AG04450 (cell line): Measurements from ENCODE around the gene ENDOU. TPM values are rescaled to one million over a fixed set of nuclear protein-coding genes. Genes with fewer than 3 reads are reported as not detected.

Experiments used
- CTCF ChIA-PET: fragments of 300-600, 350-600 bp; formaldehyde crosslinking; extraction: SDS; loops from one replicate; lab custom pipeline; 2022; ENCODE audit warnings: antibody characterized with exemption, inconsistent platforms; lab: Charles Lee
- POLR2A ChIA-PET: fragments of 350-600 bp; formaldehyde crosslinking; extraction: SDS; loops from one replicate; lab custom pipeline; 2021; ENCODE audit warnings: antibody characterized with exemption, inconsistent platforms; lab: Yijun Ruan, JAX
- DNase-seq: peaks from one replicate; pipeline ENCODE4 v3.0.0-alpha.2; 2011; ENCODE audit warnings: low read depth, low spot score
- H3K27ac ChIP-seq: one replicate; pipeline ENCODE4 v1.5.1; 2012; ENCODE audit warnings: low read depth, low read length, control low read depth
- H3K27me3 ChIP-seq: one replicate; pipeline ENCODE4 v1.6.0; 2012; ENCODE audit warnings: low read length; ENCODE audit not compliant: control insufficient read depth, insufficient read depth
- H3K4me3 ChIP-seq: 2 replicates; pipeline ENCODE4 v1.5.1; 2011; ENCODE audit warnings: mild to moderate bottlenecking, low read depth, low read length, control low read depth
- H3K9me3 ChIP-seq: 2 replicates; pipeline ENCODE4 v1.5.1; 2012; ENCODE audit warnings: low read length; ENCODE audit not compliant: control insufficient read depth, insufficient read depth
- CTCF ChIP-seq: IDR thresholded peaks from 2 replicates; pipeline ENCODE4 v1.5.1; 2011; ENCODE audit warnings: low read depth, low read length, control low read depth, inconsistent platforms
- polyA plus RNA-seq: library from polyadenylated mRNA; depleted of rRNA; stranded (reverse); fragments of >200 nt; gene quantifications from 2 replicates; pipeline ENCODE4 v1.2.3, GENCODE V29; 2011

ENDOU gene
- polyA plus RNA-seq, 1 experiment, result 0.10 TPM

- no peaks in the 10 kb centered on the region for H3K9me3 ChIP-seq
- no peak for DNase-seq
- H3K4me3 ChIP-seq, result no peak overlapping the region
- TF ChIP-seq CTCF, result no peak
- ChIA-PET CTCF (no interaction called here), POLR2A (interaction anchor here (0.6 kb wide), 1 partner anchor 693 kb away, joined by 3 read pairs; no protein-coding TSS in a partner anchor)
- no peak overlapping the region for H3K27ac ChIP-seq
- H3K27me3 ChIP-seq, result peaks cover 36% of the 10 kb centered on the region
Measured at GRCh38 chr12:47747596-47748506, 22.6 kb upstream of the ENDOU start.

GRCh38 chr12:47747126-47747525 is 21.8 kb upstream of the ENDOU start:
- H3K9me3 ChIP-seq, result no peaks in the 10 kb centered on the region
- no peak for DNase-seq
- peaks cover 36% of the 10 kb centered on the region for H3K27me3 ChIP-seq
- CTCF ChIA-PET, result interaction anchor here (1.1 kb wide), 1 partner anchor 20 kb away, joined by 3 read pairs; no protein-coding TSS in a partner anchor
- H3K27ac ChIP-seq, result no peak overlapping the region
- no peak overlapping the region for H3K4me3 ChIP-seq
- TF ChIP-seq CTCF, result no peak
- POLR2A ChIA-PET, result no interaction called here

- Histone ChIP-seq H3K9me3 (no peaks in the 10 kb centered on the region), H3K27me3 (peaks cover 36% of the 10 kb centered on the region), H3K27ac (no peak overlapping the region), H3K4me3 (no peak overlapping the region)
- no peak for TF ChIP-seq CTCF
- ChIA-PET CTCF (interaction anchor here (1.1 kb wide), 1 partner anchor 21 kb away, joined by 3 read pairs; no protein-coding TSS in a partner anchor), POLR2A (no interaction called here)
- DNase-seq, result no peak
Measured at GRCh38 chr12:47746523-47746922, 21.2 kb upstream of the ENDOU start.

- H3K27me3 ChIP-seq, result peaks cover 36% of the 10 kb centered on the region
- no peak overlapping the region for H3K4me3 ChIP-seq
- ChIA-PET POLR2A (no interaction called here), CTCF (interaction anchor here (1.1 kb wide), 1 partner anchor 21 kb away, joined by 3 read pairs; no protein-coding TSS in a partner anchor)
- DNase-seq, result no peak
- H3K27ac ChIP-seq, result no peak overlapping the region
- TF ChIP-seq CTCF, result no peak
- H3K9me3 ChIP-seq, result no peaks in the 10 kb centered on the region
Measured at GRCh38 chr12:47746073-47746472, 20.8 kb upstream of the ENDOU start.

- Histone ChIP-seq H3K9me3 (no peaks in the 10 kb centered on the region), H3K4me3 (no peak overlapping the region), H3K27me3 (peaks cover 36% of the 10 kb centered on the region), H3K27ac (no peak overlapping the region)
- CTCF ChIA-PET, result interaction anchor here (4.8 to 5.3 kb wide), 3 partner anchors 12 to 92 kb away, joined by 76 to 116 read pairs (median 78); partner anchors contain the start of gene RAPGEF3
- DNase-seq, result no peak
- no peak for TF ChIP-seq CTCF
- POLR2A ChIA-PET, result no interaction called here
Measured at GRCh38 chr12:47745485-47746041, 20.3 kb upstream of the ENDOU start.
